Effector memory CD4-positive, alpha-beta T cell (primary cell): Measurements from ENCODE around the gene FMN1.

Source experiments
- DNase-seq, 3 donors: peaks; one replicate each; pipeline ENCODE4 v3.0.0-alpha.2; 2020
- H3K27ac ChIP-seq: 2 replicates; pipeline ENCODE4 v1.7.0; 2013; ENCODE audit warnings: mild to moderate bottlenecking, low read length, moderate library complexity; ENCODE audit not compliant: insufficient read depth, poor library complexity, severe bottlenecking
- H3K27me3 ChIP-seq: replicated peaks from 2 replicates; pipeline ENCODE4 v1.7.0; 2013; ENCODE audit warnings: mild to moderate bottlenecking, low read length; ENCODE audit not compliant: insufficient read depth, control insufficient read depth, poor library complexity, severe bottlenecking
- H3K36me3 ChIP-seq: 2 replicates; pipeline ENCODE4 v1.7.0; 2013; ENCODE audit warnings: mild to moderate bottlenecking, low read length, moderate library complexity; ENCODE audit not compliant: control insufficient read depth, insufficient read depth
- H3K4me1 ChIP-seq: 2 replicates; pipeline ENCODE4 v1.7.0; 2013; ENCODE audit warnings: low read length, mild to moderate bottlenecking; ENCODE audit not compliant: control insufficient read depth, insufficient read depth, poor library complexity, severe bottlenecking
- H3K4me3 ChIP-seq: 2 replicates; pipeline ENCODE4 v1.7.0; 2013; ENCODE audit warnings: low read length, low read depth, mild to moderate bottlenecking; ENCODE audit not compliant: insufficient read depth, poor library complexity, severe bottlenecking
- H3K9me3 ChIP-seq: 2 replicates; pipeline ENCODE4 v1.7.0; 2013; ENCODE audit warnings: mild to moderate bottlenecking, low read length, moderate library complexity; ENCODE audit not compliant: control insufficient read depth

The FMN1 gene

GRCh38 chr15:33069161-33069560 is 125.4 kb downstream of the FMN1 start:
- H3K9me3 ChIP-seq = no peaks in the 10 kb centered on the region
- no peak for DNase-seq
- no peaks in the 10 kb centered on the region for H3K27me3 ChIP-seq
- no peak overlapping the region for H3K4me3 ChIP-seq
- H3K36me3 ChIP-seq = no peaks in the 10 kb centered on the region
- no peak overlapping the region for H3K27ac ChIP-seq
- no peaks in the 10 kb centered on the region for H3K4me1 ChIP-seq

GRCh38 chr15:33068511-33068990 is 126.0 kb downstream of the FMN1 start:
- Histone ChIP-seq H3K4me3 (no peak overlapping the region), H3K27ac (no peak overlapping the region)
- no peak for DNase-seq

GRCh38 chr15:33068007-33068481 is 126.5 kb downstream of the FMN1 start:
- no peak overlapping the region for H3K27ac ChIP-seq

More at GRCh38 chr15:33068511-33068990, 126.0 kb downstream of the FMN1 start:
- Histone ChIP-seq H3K36me3 (no peaks in the 10 kb centered on the region), H3K4me1 (no peaks in the 10 kb centered on the region), H3K27me3 (no peaks in the 10 kb centered on the region), H3K9me3 (no peaks in the 10 kb centered on the region)

GRCh38 chr15:33067456-33067855 is 127.1 kb downstream of the FMN1 start:
- Histone ChIP-seq H3K9me3 (no peaks in the 10 kb centered on the region), H3K4me3 (no peak overlapping the region), H3K36me3 (no peaks in the 10 kb centered on the region), H3K4me1 (no peaks in the 10 kb centered on the region), H3K27me3 (no peaks in the 10 kb centered on the region), H3K27ac (no peak overlapping the region)
- DNase-seq = no peak

More at GRCh38 chr15:33068007-33068481, 126.5 kb downstream of the FMN1 start:
- Histone ChIP-seq H3K9me3 (no peaks in the 10 kb centered on the region), H3K4me3 (no peak overlapping the region), H3K36me3 (no peaks in the 10 kb centered on the region), H3K27me3 (no peaks in the 10 kb centered on the region), H3K4me1 (no peaks in the 10 kb centered on the region)
- no peak for DNase-seq

- no peak for DNase-seq
- no peak overlapping the region for H3K27ac ChIP-seq
- H3K36me3 ChIP-seq = no peaks in the 10 kb centered on the region
- no peaks in the 10 kb centered on the region for H3K27me3 ChIP-seq
- no peaks in the 10 kb centered on the region for H3K9me3 ChIP-seq
- no peaks in the 10 kb centered on the region for H3K4me1 ChIP-seq
- no peak overlapping the region for H3K4me3 ChIP-seq
These were observed 127.9 kb downstream of the FMN1 start for GRCh38 chr15:33066584-33066983.

- Histone ChIP-seq H3K4me1 (no peaks in the 10 kb centered on the region), H3K4me3 (no peak overlapping the region), H3K36me3 (no peaks in the 10 kb centered on the region), H3K27me3 (no peaks in the 10 kb centered on the region), H3K9me3 (no peaks in the 10 kb centered on the region), H3K27ac (no peak overlapping the region)
- DNase-seq = no peak
These were observed 129.6 kb downstream of the FMN1 start for GRCh38 chr15:33064878-33065277.

- no peak for DNase-seq
- no peak overlapping the region for H3K27ac ChIP-seq
- no peak overlapping the region for H3K4me3 ChIP-seq
- no peaks in the 10 kb centered on the region for H3K9me3 ChIP-seq
- no peaks in the 10 kb centered on the region for H3K36me3 ChIP-seq
- H3K27me3 ChIP-seq = no peaks in the 10 kb centered on the region
- H3K4me1 ChIP-seq = peaks cover 4% of the 10 kb centered on the region
These were observed 135.3 kb downstream of the FMN1 start for GRCh38 chr15:33059184-33059583.

GRCh38 chr15:33057845-33058244 is 136.7 kb downstream of the FMN1 start:
- Histone ChIP-seq H3K9me3 (no peaks in the 10 kb centered on the region), H3K36me3 (no peaks in the 10 kb centered on the region), H3K4me3 (no peak overlapping the region), H3K4me1 (peaks cover 4% of the 10 kb centered on the region), H3K27me3 (no peaks in the 10 kb centered on the region), H3K27ac (no peak overlapping the region)
- no peak for DNase-seq

GRCh38 chr15:33055962-33056361 is 138.6 kb downstream of the FMN1 start:
- Histone ChIP-seq H3K9me3 (no peaks in the 10 kb centered on the region), H3K27ac (no peak overlapping the region), H3K27me3 (no peaks in the 10 kb centered on the region), H3K4me3 (no peak overlapping the region), H3K4me1 (peaks cover 4% of the 10 kb centered on the region), H3K36me3 (no peaks in the 10 kb centered on the region)
- no peak for DNase-seq

GRCh38 chr15:33051528-33051927 is 143.0 kb downstream of the FMN1 start:
- Histone ChIP-seq H3K4me3 (no peak overlapping the region), H3K36me3 (no peaks in the 10 kb centered on the region)

More at GRCh38 chr15:33051528-33051927, 143.0 kb downstream of the FMN1 start:
- no peak for DNase-seq
- Histone ChIP-seq H3K27me3 (no peaks in the 10 kb centered on the region), H3K9me3 (no peaks in the 10 kb centered on the region), H3K4me1 (peaks cover 4% of the 10 kb centered on the region), H3K27ac (no peak overlapping the region)
